Esophagus (tissue), 2 donors: ENCODE results near the gene ABHD6. TPM values are rescaled to one million over a fixed set of nuclear protein-coding genes. Genes with fewer than 3 reads are reported as not detected.

Experiments
- H3K27ac ChIP-seq, 2 donors: one replicate each; pipeline ENCODE4 v1.5.1; 2013; ENCODE audit warnings: low read depth in 2 of 2, mild to moderate bottlenecking in 2 of 2, inconsistent platforms in 1 of 2, low read length in 1 of 2, moderate library complexity in 1 of 2
- H3K27me3 ChIP-seq, 2 donors: one replicate each; pipeline ENCODE4 v1.6.1; 2013; ENCODE audit warnings: low read length in 2 of 2, control low read depth in 1 of 2, mild to moderate bottlenecking in 1 of 2; ENCODE audit not compliant: insufficient read depth in 2 of 2, control insufficient read depth in 1 of 2
- H3K36me3 ChIP-seq, 2 donors: one replicate each; pipeline ENCODE4 v1.6.1; 2013; ENCODE audit warnings: low read length in 1 of 2; ENCODE audit not compliant: control insufficient read depth in 2 of 2, insufficient read depth in 2 of 2
- H3K4me1 ChIP-seq, 2 donors: one replicate each; pipeline ENCODE4 v1.6.1; 2013; ENCODE audit warnings: low read length in 1 of 2; ENCODE audit not compliant: control insufficient read depth in 2 of 2, insufficient read depth in 2 of 2
- H3K4me3 ChIP-seq, 2 donors: one replicate each; pipeline ENCODE4 v1.5.1; 2013; ENCODE audit warnings: low read length in 2 of 2, mild to moderate bottlenecking in 2 of 2, low read depth in 1 of 2, moderate library complexity in 1 of 2
- H3K9me3 ChIP-seq, 2 donors: one replicate each; pipeline ENCODE4 v1.6.1; 2013; ENCODE audit warnings: mild to moderate bottlenecking in 2 of 2, low read depth in 1 of 2, low read length in 1 of 2, moderate library complexity in 1 of 2; ENCODE audit not compliant: control insufficient read depth in 2 of 2, insufficient read depth in 1 of 2
- WGBS, 2 donors: extraction: QIAGEN DNeasy Blood & Tissue Kit; methylation state at CpG; one replicate each; pipeline ENCODE4 v1.1.7; 2013; 5-methylcytosine and 5-hydroxymethylcytosine counted together
- polyA plus RNA-seq, 2 donors: library from polyadenylated mRNA; stranded (reverse); fragments of 200-250 nt; gene quantifications; one replicate each; pipeline ENCODE4 v1.2.3, GENCODE V29; 2013
- donor health status: healthy with polysubstance abuse.
- donor health status: Bipolar disorder and iron deficiency.

The ABHD6 gene
- 1 to 10 TPM; 4.3 to 5.6 TPM for polyA plus RNA-seq

- no peaks in the 10 kb centered on the region for H3K36me3 ChIP-seq
- WGBS, 2 donors, result 0 to 1% methylated on average over 50 to 77 of the region's 77 CpGs
- H3K4me3 ChIP-seq, result peak within 1 kb of the TSS; percentile 78 to 79
- peak within 1 kb of the TSS; percentile 86 to 88 for H3K27ac ChIP-seq
- peaks cover 3 to 13% of the 10 kb centered on the region in 2 donors for H3K4me1 ChIP-seq
- no peaks in the 10 kb centered on the region for H3K9me3 ChIP-seq
- no peaks in the 10 kb centered on the region for H3K27me3 ChIP-seq
Measured at GRCh38 chr3:58237238-58237940, at the start of gene ABHD6. TSS of gene ABHD6 (plus strand) at chr3:58237792. CDS start at chr3:58256587, 18,795 bp downstream.

- Histone ChIP-seq H3K27ac (no peak overlapping the region), H3K4me1 (peaks cover 0 to 2% of the 10 kb centered on the region in 2 donors), H3K4me3 (no peak overlapping the region), H3K27me3 (no peaks in the 10 kb centered on the region), H3K36me3 (no peaks in the 10 kb centered on the region), H3K9me3 (no peaks in the 10 kb centered on the region)
- WGBS, 2 donors, result 49 to 54% methylated on average over 6 of the region's 6 CpGs
Measured at GRCh38 chr3:58188173-58188564, 49.4 kb upstream of the ABHD6 start.

- peaks cover 0 to 4% of the 10 kb centered on the region in 2 donors for H3K36me3 ChIP-seq
- H3K9me3 ChIP-seq, result no peaks in the 10 kb centered on the region
- 55 to 76% methylated on average over 10 of the region's 10 CpGs for WGBS, 2 donors
- H3K4me1 ChIP-seq, result peaks cover 0 to 2% of the 10 kb centered on the region in 2 donors
- no peaks in the 10 kb centered on the region for H3K27me3 ChIP-seq
- no peak overlapping the region for H3K4me3 ChIP-seq
- H3K27ac ChIP-seq, result peak overlapping the region in 1 of 2 donors; percentile 58
Measured at GRCh38 chr3:58188921-58189451, 48.6 kb upstream of the ABHD6 start.

GRCh38 chr3:58189691-58190090 lies 47.9 kb upstream of the ABHD6 start:
- Histone ChIP-seq H3K9me3 (no peaks in the 10 kb centered on the region), H3K4me3 (no peak overlapping the region), H3K27me3 (no peaks in the 10 kb centered on the region), H3K27ac (no peak overlapping the region), H3K36me3 (peaks cover 0 to 4% of the 10 kb centered on the region in 2 donors), H3K4me1 (peaks cover 0 to 2% of the 10 kb centered on the region in 2 donors)
- WGBS, 2 donors, result 75 to 81% methylated on average over 5 of the region's 5 CpGs

- Histone ChIP-seq H3K27me3 (no peaks in the 10 kb centered on the region), H3K4me3 (no peak overlapping the region), H3K9me3 (no peaks in the 10 kb centered on the region), H3K4me1 (peaks cover 0 to 2% of the 10 kb centered on the region in 2 donors), H3K27ac (no peak overlapping the region), H3K36me3 (peaks cover 0 to 4% of the 10 kb centered on the region in 2 donors)
- 94 to 98% methylated on average over 4 of the region's 4 CpGs for WGBS, 2 donors
Measured at GRCh38 chr3:58190291-58190690, 47.3 kb upstream of the ABHD6 start.

GRCh38 chr3:58190882-58191281 lies 46.7 kb upstream of the ABHD6 start:
- H3K27me3 ChIP-seq, result no peaks in the 10 kb centered on the region
- H3K9me3 ChIP-seq, result no peaks in the 10 kb centered on the region
- no peak overlapping the region for H3K4me3 ChIP-seq
- peaks cover 0 to 4% of the 10 kb centered on the region in 2 donors for H3K36me3 ChIP-seq
- peaks cover 0 to 2% of the 10 kb centered on the region in 2 donors for H3K4me1 ChIP-seq
- WGBS, 2 donors, result 92 to 93% methylated on average over 4 of the region's 4 CpGs
- no peak overlapping the region for H3K27ac ChIP-seq

- Histone ChIP-seq H3K27ac (no peak overlapping the region), H3K9me3 (no peaks in the 10 kb centered on the region), H3K36me3 (peaks cover 0 to 4% of the 10 kb centered on the region in 2 donors), H3K4me3 (no peak overlapping the region), H3K27me3 (no peaks in the 10 kb centered on the region), H3K4me1 (peaks cover 0 to 2% of the 10 kb centered on the region in 2 donors)
- WGBS, 2 donors, result 72 to 74% methylated on average over 10 of the region's 10 CpGs
Measured at GRCh38 chr3:58191361-58191991, 46.1 kb upstream of the ABHD6 start.

GRCh38 chr3:58192069-58192468 lies 45.5 kb upstream of the ABHD6 start:
- peaks cover 0 to 4% of the 10 kb centered on the region in 2 donors for H3K36me3 ChIP-seq
- no peak overlapping the region for H3K4me3 ChIP-seq
- no peaks in the 10 kb centered on the region for H3K27me3 ChIP-seq
- peaks cover 0 to 2% of the 10 kb centered on the region in 2 donors for H3K4me1 ChIP-seq
- H3K9me3 ChIP-seq, result no peaks in the 10 kb centered on the region
- 83 to 89% methylated on average over 5 of the region's 5 CpGs for WGBS, 2 donors
- H3K27ac ChIP-seq, result no peak overlapping the region

- no peak overlapping the region for H3K4me3 ChIP-seq
- H3K4me1 ChIP-seq, result peaks cover 2% of the 10 kb centered on the region in 2 donors
- WGBS, 2 donors, result 90 to 97% methylated on average over 12 of the region's 12 CpGs
- H3K27me3 ChIP-seq, result no peaks in the 10 kb centered on the region
- H3K36me3 ChIP-seq, result peaks cover 0 to 4% of the 10 kb centered on the region in 2 donors
- no peak overlapping the region for H3K27ac ChIP-seq
- no peaks in the 10 kb centered on the region for H3K9me3 ChIP-seq
Measured at GRCh38 chr3:58193682-58194407, 43.7 kb upstream of the ABHD6 start.
